Limb (tissue), 2 donors: ENCODE measurements around the gene C20orf144.
"Not testable (repeated sequence)": the region's sequence is repeated elsewhere in the genome, so short reads cannot be mapped to it uniquely, and the experiment has no call there.

ENCODE experiments used
- DNase-seq, 2 donors: peaks; one replicate each; pipeline ENCODE4 v3.0.0-alpha.2; 2016; ENCODE audit errors: extremely low spot score in 2 of 2

The C20orf144 gene

DNA sequence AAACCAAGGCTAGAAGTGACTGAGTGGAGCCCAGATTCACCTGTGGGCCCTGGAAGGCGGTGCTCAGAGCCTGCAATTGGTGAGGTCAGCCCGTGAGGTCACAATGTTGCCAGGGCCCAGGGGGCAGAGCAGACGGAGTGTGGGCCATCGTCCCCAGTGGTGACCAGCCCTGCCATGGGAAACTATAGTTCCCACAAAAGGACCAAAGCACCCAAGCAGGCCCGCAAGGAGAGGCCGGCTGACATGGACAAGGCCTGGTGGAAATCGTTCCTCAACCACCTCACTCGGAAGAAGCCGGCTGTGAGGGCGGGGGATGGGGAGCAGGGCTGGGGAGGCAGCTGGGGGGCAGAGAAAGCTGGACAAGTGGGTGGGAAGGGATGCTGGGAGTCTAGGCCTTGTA, at the start of gene C20orf144:
TSS of gene C20orf144 (plus strand) at position 156 of the 400 bp plus-strand sequence. CDS start at position 175, 19 bp downstream.
- DNase-seq: peak in 1 of 2 donors; percentile 37

DNA sequence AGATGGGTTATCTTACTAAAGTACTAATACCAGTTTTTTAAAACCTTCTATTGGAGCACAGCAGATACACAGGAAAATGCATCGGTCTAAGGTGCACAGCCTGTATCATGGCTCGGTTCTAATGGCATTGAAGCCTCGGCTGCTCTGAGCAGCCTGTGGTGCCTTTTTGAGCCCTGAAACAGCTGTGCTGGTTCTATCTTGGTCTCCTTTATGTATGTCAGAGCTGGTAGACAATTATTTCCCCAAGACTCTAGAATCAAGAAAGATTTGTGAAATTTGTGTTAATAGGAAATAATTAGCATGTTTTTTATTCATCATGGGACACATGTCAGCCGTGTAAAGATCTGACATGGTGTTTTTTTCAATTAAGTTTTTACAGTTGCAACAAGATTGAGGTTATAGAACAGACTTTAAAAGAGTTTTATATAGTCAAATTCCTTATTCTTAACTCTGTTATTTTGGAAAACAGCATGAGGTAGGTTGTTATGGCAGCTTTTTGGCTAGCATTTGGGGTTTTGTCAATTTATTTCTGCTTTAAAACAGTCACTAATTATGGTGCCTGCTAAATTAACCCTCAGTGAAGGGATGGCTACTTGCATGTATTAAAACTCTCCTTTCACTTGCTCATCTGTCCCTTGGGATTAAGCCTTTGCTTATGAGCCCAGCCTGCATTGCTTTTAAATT, 40.3 kb upstream of the C20orf144 start:
- no peak for DNase-seq

- no peak for DNase-seq
Measured at GRCh38 chr20:33622705-33623365, 39.3 kb upstream of the C20orf144 start.

DNA sequence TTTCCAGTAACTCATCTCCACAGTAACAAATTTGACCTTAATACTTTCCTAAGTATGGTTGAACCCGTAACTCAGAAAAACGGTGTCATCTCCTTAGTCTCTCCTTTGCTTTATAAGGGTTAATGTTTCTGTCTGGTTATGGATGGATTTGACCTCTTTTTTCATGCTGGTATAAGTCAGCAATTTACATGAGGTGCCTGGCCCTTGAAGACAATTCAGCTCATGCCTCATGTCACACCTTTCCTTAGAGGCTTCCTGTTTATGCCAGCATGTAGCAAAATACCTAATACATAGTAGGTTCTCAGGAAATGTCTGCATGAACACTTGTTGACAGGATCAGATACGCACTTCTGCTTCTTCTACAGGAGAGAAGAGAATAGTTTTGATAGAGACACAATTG, 37.7 kb upstream of the C20orf144 start:
- no peak for DNase-seq

DNA sequence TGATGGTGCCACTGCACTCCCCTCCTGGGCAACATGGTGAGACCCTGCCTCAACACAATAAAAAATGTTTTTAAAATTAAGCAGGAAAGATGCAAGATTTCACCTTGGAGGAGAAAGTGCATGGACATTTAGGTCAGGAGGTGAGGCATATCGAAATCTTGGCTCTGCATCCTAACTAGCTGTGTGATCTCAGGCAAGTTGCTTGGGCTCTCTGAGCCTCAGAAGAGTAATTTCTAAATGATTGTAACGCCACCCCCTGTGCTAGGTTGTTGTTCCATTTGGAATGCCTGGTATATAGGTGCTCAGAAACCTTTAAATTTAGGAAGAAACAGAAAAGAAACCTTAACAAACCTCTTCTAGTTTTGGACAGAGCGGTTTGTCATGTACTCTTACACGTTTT, 35.9 kb upstream of the C20orf144 start:
- no peak for DNase-seq

DNA sequence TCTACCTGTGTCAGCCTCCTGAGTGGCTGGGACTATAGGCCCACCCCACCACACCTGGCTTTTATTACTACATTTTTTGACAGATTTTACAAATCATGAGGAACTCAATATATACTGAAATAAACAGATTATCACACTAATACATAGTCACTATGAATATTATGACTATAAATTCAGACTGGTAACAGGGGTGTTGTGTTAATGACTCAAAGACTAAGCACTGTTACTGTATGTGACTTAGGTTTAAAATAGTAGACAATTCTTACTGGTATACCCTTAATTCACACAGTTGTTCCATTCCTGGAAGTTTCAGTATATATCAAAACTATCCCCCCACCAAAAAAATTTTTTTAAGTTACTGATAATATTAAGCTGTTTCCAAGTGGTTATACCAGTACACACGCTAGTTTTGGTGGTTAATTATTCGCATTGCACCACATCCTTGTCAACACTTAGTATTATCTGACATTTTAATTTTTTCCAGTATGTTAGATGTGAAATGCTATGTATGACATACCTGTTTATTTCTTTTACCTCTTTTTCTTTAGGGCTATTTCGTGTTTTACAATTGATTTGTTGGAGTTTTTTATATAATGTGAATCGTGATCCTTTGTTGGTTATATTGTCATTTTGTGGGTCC, 34.4 kb upstream of the C20orf144 start:
- DNase-seq: no peak

GRCh38 chr20:33629533-33629932, 32.6 kb upstream of the C20orf144 start:
- DNase-seq: no peak

- DNase-seq: no peak
Measured at GRCh38 chr20:33629979-33630378, 32.1 kb upstream of the C20orf144 start.

- DNase-seq: no peak
Measured at GRCh38 chr20:33630507-33630906, 31.6 kb upstream of the C20orf144 start.

GRCh38 chr20:33631910-33632309, 30.2 kb upstream of the C20orf144 start:
- DNase-seq: not testable (repeated sequence)

DNA sequence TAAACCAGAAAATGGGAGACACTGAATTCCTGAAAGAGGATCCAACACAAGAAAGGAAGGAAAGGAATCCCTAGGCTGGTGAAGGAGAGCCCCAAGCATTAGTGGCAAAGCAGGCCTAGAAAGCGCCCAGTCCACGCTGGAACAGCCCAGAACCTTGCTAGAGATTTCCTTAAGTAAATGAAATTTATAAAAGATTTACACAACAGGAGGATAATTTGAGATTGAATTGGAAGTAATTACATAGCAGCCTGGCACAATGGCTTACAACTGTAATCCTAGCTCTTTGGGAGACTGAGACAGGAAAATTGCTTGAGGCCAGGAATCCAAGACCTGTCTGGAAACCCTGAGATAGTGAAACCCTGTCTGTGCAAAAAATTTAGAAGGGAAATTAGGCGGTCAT, 26.8 kb upstream of the C20orf144 start:
- no peak for DNase-seq

- no peak for DNase-seq
Measured at GRCh38 chr20:33636776-33637175, 25.4 kb upstream of the C20orf144 start.

- no peak for DNase-seq
Measured at GRCh38 chr20:33640287-33640686, 21.8 kb upstream of the C20orf144 start.

GRCh38 chr20:33644313-33645071, 17.6 kb upstream of the C20orf144 start:
- DNase-seq: no peak

- DNase-seq: no peak
Measured at GRCh38 chr20:33645072-33645358, 17.1 kb upstream of the C20orf144 start.

GRCh38 chr20:33645396-33645795, 16.7 kb upstream of the C20orf144 start:
- no peak for DNase-seq

DNA sequence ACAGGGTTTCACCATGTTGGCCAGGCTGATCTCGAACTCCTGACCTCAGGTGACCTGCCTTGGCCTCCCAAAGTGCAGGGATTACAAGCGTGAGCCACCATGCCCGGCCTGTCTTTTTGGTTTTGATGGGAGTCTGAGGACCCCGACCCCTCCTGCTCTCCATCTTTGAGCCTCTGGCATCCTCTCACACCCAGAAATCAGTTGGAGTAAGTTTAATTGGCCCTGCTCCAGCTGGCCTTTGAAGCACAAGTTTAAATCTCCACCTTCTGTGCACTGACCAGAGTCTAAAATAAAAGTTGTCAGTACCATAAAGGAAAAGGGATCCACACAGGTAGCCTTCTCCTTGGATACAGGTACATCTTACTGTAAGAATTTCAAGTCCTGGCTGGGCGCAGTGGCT, 15.9 kb upstream of the C20orf144 start:
- no peak for DNase-seq

- not testable (repeated sequence) for DNase-seq
Measured at GRCh38 chr20:33646959-33647602, 15.0 kb upstream of the C20orf144 start.

GRCh38 chr20:33647603-33648395, 14.3 kb upstream of the C20orf144 start:
- DNase-seq: peak in 1 of 2 donors; percentile 32

DNA sequence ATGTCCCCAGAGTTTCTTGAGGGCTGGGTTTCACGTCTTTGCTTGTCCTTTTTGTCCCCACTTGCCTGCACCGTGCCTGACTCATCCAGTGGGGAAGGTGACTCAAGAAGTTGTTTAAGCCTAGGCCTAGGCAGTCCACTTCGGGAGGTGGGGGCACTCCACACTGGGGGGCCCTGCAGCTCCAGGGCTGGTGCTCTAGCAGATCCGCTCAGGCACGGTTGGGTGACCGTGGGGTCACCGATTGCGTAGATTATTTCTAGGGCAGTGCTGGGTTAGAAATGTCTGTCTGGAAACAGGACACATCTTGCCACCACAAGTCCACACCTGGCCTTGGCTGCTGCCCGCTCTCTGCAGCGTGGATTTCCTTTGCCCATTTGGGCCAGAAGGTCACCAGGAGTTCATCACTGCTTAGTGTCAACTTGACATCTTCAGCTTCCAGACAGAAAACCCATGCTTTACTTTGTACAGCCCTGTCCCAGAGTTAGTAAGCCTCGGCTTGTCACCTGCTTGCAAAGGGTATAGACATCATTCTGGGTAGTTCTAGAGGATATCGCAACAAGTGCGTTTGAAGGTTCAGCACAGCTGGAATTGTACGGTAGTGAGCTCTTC, 13.6 kb upstream of the C20orf144 start:
- DNase-seq: no peak
